PC-9 (cell line): ENCODE measurements around the gene PADI1.

Source experiments
- CTCF ChIP-seq: fragments of 200-600 bp; sonication (generic); conservative IDR thresholded peaks from 2 replicates; pipeline ENCODE4 v1.6.1; 2017; ENCODE audit warnings: mixed run types, antibody characterized with exemption, mild to moderate bottlenecking, moderate library complexity
- EZH2 ChIP-seq: fragments of 200-600 bp; sonication (generic); IDR thresholded peaks from 2 replicates; pipeline ENCODE4 v1.8.0; 2017; ENCODE audit warnings: antibody characterized with exemption, low read depth

- TF ChIP-seq EZH2 (no peak), CTCF (no peak)
Observed at GRCh38 chr1:17278996-17279830, 74.3 kb downstream of the PADI1 start.
